B cell (primary cell): Measurements from ENCODE around the gene RNF223.

Experiments used
- EZH2 ChIP-seq: IDR thresholded peaks from 2 replicates; pipeline ENCODE4 v1.6.1; 2012; ENCODE audit warnings: borderline replicate concordance, low read depth, mild to moderate bottlenecking, moderate library complexity, low read length; ENCODE audit not compliant: insufficient read depth, poor library complexity, severe bottlenecking
- TF ChIP-seq, protein P1 (sequence below): fragments of 200-600 bp; IDR thresholded peaks from one replicate; pipeline ENCODE4 v1.8.0; 2022; ENCODE audit warnings: antibody characterized with exemption, mild to moderate bottlenecking

DNA sequence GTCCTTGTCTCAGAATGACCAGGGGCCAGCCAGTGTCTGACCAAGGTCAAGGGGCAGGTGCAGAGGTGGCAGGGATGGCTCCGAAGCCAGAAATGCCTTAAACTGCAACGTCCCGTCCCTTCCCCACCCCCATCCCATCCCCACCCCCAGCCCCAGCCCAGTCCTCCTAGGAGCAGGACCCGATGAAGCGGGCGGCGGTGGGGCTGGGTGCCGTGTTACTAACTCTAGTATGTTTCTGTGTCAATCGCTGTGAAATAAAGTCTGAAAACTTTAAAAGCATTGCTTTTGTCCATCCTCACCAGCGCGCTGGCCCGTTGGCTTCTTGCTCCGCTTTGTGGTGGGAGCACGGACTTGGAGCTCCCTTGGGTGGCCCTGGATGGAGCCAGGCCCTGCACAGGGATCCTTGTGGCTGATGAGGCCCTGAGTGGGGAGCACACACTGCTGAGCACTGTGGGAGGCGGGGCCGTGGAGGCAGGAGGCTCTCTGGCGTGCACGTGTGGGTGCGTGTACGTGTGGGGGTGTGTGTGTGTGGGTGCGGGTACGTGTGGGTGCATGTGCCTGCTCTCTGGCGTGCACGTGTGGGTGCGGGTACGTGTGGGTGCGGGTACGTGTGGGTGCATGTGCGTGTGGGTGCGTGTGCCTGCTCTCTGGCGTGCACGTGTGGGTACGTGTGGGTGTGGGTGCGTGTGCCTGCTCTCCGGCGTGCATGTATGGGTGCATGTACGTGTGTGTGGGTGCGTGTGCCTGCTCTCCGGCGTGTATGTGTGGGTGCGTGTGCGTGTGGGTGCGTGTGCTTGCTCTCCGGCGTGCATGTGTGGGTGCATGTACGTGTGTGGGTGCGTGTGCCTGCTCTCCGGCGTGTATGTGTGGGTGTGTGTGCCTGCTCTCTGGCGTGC is 18.0 kb downstream of the RNF223 start:
- TF ChIP-seq, protein P1, sequence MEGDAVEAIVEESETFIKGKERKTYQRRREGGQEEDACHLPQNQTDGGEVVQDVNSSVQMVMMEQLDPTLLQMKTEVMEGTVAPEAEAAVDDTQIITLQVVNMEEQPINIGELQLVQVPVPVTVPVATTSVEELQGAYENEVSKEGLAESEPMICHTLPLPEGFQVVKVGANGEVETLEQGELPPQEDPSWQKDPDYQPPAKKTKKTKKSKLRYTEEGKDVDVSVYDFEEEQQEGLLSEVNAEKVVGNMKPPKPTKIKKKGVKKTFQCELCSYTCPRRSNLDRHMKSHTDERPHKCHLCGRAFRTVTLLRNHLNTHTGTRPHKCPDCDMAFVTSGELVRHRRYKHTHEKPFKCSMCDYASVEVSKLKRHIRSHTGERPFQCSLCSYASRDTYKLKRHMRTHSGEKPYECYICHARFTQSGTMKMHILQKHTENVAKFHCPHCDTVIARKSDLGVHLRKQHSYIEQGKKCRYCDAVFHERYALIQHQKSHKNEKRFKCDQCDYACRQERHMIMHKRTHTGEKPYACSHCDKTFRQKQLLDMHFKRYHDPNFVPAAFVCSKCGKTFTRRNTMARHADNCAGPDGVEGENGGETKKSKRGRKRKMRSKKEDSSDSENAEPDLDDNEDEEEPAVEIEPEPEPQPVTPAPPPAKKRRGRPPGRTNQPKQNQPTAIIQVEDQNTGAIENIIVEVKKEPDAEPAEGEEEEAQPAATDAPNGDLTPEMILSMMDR, result no peak
- no peak for TF ChIP-seq EZH2
